NOMO-1 treated with DMSO at 0.1 percent for 48 hours (cell line): ENCODE measurements around the gene KLHL22.
A peak's percentile ranks its signal among the peaks of the same experiment; 100 is the strongest.
"Not testable (repeated sequence)": the region's sequence is repeated elsewhere in the genome, so short reads cannot be mapped to it uniquely, and the experiment has no call there.

Experiments used
- DNase-seq: peaks from one replicate; lab custom pipeline; 2025; ENCODE audit not compliant: unreplicated experiment; lab: John Stamatoyannopoulos, UW

Gene KLHL22

GRCh38 chr22:20494978-20495860 lies at the start of gene KLHL22:
KLHL22 (minus strand) TSS chr22:20495795; CDS start chr22:20489211, 6,584 bp downstream.
- peak; percentile 39 for DNase-seq

GRCh38 chr22:20545318-20545634 lies 49.7 kb upstream of the KLHL22 start:
- DNase-seq: not testable (repeated sequence)

DNA sequence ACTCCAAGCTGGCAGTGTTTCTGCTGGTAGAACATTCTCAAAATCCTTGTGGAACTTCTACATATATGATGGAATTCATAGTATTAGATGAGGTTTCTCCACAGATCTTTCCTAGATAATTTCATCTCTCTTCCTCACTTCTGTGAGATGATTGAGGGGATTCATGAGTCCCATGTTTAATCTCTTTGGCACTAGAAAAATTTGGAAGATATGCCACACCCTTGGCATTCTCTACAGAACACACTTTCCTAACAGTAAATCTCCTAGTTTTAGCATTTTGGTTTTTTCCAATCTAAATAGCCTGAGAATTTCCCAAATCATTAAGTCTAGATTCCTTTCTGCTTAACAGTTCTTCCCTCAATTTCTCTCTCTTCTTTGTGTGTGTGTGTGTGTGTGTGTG lies 47.1 kb upstream of the KLHL22 start:
- no peak for DNase-seq

GRCh38 chr22:20542055-20542454 lies 46.5 kb upstream of the KLHL22 start:
- no peak for DNase-seq

DNA sequence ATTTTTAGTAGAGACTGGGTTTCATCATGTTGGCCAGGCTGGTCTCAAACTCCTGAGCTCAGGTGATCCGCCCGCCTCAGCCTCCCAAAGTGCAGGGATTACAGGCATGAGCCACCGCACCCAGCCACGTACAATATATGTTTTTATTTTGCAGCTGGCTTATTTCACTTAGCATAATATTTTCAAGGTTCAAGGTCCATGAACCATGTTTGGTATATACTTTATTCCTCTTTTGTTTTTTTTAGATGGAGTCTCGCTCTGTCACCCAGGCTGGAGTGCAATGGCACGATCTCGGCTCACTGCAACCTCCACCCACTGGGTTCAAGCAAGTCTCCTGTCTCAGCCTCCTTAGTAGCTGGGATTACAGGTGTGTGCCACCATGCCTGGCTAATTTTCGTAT lies 43.3 kb upstream of the KLHL22 start:
- DNase-seq: not testable (repeated sequence)

DNA sequence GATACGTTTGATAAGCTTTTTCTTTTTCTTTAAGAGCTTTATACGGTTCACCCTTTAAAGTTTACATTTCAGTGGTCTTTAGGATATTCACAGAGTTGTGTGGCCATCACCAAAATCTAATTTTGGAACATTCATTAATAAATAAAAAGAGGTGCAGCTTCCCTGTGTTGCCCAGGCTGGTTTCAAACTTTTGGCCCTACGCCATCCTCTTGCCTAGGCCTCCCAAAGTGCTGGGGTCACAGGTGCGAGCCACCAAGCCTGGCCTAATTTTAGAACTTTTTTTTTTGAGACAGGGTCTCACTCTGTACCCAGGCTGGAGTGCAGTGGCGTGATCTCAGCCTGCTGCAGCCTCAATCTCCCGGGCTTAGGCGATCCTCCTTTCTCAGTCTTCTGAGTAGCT lies 42.4 kb upstream of the KLHL22 start:
- DNase-seq: no peak

- no peak for DNase-seq
Measured at GRCh38 chr22:20537325-20537756, 41.7 kb upstream of the KLHL22 start.

GRCh38 chr22:20536590-20537324 lies 41.2 kb upstream of the KLHL22 start:
- no peak for DNase-seq

GRCh38 chr22:20533879-20534265 lies 38.3 kb upstream of the KLHL22 start:
- no peak for DNase-seq

DNA sequence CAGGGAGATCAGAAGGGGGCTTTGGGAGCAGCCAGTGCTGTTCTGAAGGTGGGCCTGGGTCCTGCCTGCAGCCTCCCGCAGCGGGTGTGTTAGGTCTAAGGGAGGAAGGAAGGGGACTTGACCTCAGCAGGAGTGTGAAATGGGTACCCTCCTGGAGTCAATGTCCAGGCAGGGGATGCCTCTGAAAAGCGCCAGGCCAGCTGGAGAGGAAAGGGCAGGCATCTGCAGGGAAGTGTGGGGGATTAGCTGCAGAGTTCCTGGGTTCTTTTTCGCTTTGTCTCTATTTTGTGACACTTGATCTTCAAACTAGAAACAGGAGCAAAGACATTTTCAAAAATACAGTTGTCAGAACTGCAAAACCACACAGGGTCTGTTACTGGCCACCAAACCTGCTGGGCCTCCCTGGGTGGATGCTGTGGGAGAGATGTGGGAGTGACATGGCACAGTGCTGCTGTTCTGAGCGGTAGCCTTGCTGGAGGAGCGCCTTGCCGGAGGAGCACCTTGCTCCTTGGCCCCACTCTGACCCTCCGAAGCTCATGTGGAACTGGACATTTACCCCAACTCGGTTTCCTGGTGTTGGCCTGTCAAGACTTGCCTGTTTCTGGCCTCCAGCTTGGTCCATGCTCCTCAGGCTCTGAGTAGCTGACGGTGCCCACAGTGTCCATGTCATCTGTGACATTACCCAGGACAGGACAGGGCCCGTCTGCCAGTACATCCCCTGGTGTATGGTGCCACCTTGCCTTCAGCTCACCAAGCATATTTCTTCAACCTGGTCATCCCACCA lies 37.7 kb upstream of the KLHL22 start:
- no peak for DNase-seq

GRCh38 chr22:20532256-20532993 lies 36.8 kb upstream of the KLHL22 start:
- no peak for DNase-seq

GRCh38 chr22:20531404-20532201 lies 36.0 kb upstream of the KLHL22 start:
- DNase-seq: no peak

- DNase-seq: no peak
Measured at GRCh38 chr22:20531154-20531403, 35.5 kb upstream of the KLHL22 start.

DNA sequence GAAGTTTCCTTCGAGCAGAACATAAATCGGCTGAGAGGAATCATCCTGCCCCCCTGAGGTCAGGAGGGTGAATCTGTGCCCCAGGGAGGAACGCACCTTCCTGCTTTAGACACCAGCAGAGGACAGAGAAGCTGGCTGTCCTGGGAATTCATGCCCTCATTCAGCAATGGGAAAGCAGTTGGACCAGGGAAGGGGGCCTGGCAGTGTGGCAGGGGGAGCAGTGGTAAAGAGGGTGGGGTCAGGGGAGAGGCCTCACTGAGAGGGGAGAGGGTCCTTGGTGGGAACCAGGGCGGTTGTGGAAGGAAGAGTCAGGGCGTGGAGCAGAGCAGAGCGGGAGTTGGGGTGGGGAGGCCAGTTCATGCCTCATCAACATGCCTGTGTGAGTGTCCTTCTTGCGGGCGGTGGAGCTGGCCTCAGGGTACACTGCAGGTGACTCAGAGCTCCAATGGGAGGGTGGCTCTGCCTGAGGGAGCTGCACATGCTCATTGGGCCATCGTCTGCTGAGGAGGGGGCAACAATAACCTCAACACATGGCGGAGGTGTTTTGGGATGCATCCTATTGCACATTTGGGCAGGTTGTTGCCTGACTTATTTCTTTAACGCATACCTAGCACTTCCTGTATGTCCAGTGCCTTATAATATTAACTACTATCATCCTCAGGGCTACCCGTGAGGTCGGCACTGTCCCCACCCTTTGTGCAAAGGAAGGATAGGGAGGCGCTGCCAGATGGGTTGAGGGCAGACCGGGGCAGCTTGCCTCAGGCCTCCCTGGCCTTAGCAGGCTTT lies 35.0 kb upstream of the KLHL22 start:
- no peak for DNase-seq

DNA sequence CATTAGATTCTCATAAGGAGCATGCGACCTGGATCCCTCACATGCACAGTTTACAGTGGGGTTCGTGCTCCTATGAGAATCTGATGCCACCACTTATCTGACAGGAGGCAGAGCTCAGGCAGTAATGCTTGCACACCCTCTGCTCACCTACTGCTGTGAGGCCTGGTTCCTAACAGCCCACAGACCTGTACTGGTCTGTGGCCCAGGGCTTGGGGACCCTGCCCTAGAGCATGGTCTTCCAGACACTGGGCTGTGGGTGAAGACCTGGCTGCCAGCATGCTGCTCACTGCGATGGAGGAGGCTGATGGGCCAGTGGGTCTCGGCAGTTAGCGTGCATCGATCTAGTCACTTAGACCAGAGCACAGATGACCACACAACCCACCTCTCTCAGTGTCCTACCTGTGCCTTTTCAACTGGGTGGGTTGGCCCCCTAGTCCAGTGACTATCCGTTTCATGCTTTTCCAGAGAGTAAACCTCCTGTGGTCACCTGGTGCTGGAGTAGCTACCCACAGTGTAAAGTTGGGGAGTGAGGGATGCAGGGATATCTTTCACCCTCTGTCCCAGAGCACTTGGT lies 32.9 kb upstream of the KLHL22 start:
- no peak for DNase-seq

GRCh38 chr22:20526628-20527355 lies 31.2 kb upstream of the KLHL22 start:
- no peak for DNase-seq

DNA sequence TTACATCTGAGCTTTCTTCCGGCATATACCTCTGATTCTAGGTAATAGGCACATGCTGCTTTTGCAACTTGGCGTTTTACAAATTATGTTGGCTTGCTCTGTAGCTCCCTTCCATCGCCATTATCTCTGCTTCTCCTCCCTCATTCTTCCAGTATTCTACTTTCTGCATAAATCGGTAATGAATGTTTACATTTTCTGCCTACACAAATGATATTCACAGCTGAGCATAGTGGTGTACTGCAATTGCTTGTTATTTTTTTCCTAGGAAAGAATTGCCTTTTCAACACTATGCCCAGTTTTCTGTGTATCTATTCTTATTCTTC lies 30.7 kb upstream of the KLHL22 start:
- DNase-seq: no peak

DNA sequence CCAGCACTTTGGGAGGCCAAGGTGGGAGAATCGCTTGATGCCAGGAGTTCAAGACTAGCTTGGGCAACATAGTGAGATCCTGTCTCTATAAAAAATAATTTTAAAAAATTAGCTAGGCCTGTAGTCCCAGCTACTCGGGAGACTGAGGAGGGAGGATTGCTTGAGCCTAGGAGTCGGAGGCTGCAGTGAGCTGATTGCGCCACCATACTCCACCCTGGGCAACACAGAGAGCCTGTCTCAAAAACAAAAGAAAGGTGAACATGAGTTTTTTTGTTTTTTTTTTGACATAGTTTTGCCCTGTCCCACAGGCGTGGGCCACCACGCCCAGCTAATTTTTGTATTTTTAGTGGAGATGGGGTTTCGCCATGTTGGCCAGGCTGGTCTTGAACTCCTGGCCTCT lies 29.5 kb upstream of the KLHL22 start:
- no peak for DNase-seq

DNA sequence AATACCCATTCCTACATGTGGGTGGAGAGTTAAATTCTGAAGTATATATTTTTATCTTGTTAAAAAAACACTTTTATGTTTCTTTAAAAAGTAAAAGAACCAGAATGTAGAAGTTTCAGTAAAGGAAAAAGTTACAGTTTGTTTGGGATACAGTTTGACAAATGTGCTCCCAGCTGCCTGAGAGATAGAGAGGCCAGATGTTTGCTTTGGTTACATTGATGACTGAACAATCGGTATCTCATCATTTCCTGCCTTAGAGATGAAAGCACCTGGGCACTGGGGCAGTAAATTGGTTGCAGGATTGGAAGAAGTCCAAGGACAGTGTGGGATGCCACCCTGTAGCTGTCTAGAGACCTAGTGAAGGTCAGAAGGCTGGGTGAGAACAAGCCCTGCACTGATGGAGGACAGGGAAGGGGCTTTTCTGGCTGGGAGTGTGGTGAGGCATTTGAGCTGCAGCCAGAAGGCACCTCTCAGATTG lies 28.4 kb upstream of the KLHL22 start:
- DNase-seq: no peak
